Fibroblast of lung (primary cell): ENCODE results near the gene AKNA. TPM values are rescaled to one million over a fixed set of nuclear protein-coding genes. Genes with fewer than 3 reads are reported as not detected.

Experiments used
- DNase-seq, 2 donors: peaks; one replicate each; pipeline versions ENCODE4 v3.0.0 to v3.0.0-alpha.2; 2010; ENCODE audit warnings: low read depth in 2 of 2
- H2AFZ ChIP-seq: 2 replicates; pipeline ENCODE4 v1.5.1; 2012; ENCODE audit warnings: low read length, control low read depth, inconsistent platforms
- H3K27ac ChIP-seq: 2 replicates; pipeline ENCODE4 v1.5.1; 2011; ENCODE audit warnings: low read length, control low read depth; ENCODE audit not compliant: insufficient read depth
- H3K27me3 ChIP-seq: 2 replicates; pipeline ENCODE4 v1.5.1; 2011; ENCODE audit warnings: mild to moderate bottlenecking, low read length; ENCODE audit not compliant: control insufficient read depth, insufficient read depth
- H3K36me3 ChIP-seq: 2 replicates; pipeline ENCODE4 v1.5.1; 2011; ENCODE audit warnings: low read length; ENCODE audit not compliant: control insufficient read depth, insufficient read depth
- H3K4me1 ChIP-seq: 2 replicates; pipeline ENCODE4 v1.5.1; 2011; ENCODE audit warnings: low read length; ENCODE audit not compliant: control insufficient read depth, insufficient read depth; ENCODE audit errors: extremely low read depth
- H3K4me2 ChIP-seq: 2 replicates; pipeline ENCODE4 v1.5.1; 2011; ENCODE audit warnings: low read length, control low read depth; ENCODE audit not compliant: insufficient read depth; ENCODE audit errors: extremely low read depth
- H3K4me3 ChIP-seq, 4 experiments: fragments of 200-600 bp in 1 of 4; sonication (generic) in 1 of 4; replicated peaks in 1 of 4; 2 replicates each; pipeline ENCODE4 v1.5.1; 2011 to 2016; ENCODE audit warnings: low read length in 4 of 4, low read depth in 3 of 4, mild to moderate bottlenecking in 3 of 4, control low read depth in 2 of 4, inconsistent platforms in 1 of 4, mixed read lengths in 1 of 4; ENCODE audit not compliant: insufficient read depth in 1 of 4; ENCODE audit errors: control extremely low read depth in 1 of 4
- H3K79me2 ChIP-seq: 2 replicates; pipeline ENCODE4 v1.5.1; 2012; ENCODE audit warnings: mild to moderate bottlenecking, low read length, inconsistent platforms; ENCODE audit not compliant: control insufficient read depth, insufficient read depth
- H3K9ac ChIP-seq: 2 replicates; pipeline ENCODE4 v1.5.1; 2011; ENCODE audit warnings: mild to moderate bottlenecking, low read length, control low read depth; ENCODE audit not compliant: insufficient read depth
- H3K9me3 ChIP-seq: 2 replicates; pipeline ENCODE4 v1.5.1; 2012; ENCODE audit warnings: low read depth, low read length; ENCODE audit not compliant: control insufficient read depth, insufficient read depth
- H4K20me1 ChIP-seq: 2 replicates; pipeline ENCODE4 v1.5.1; 2011; ENCODE audit warnings: low read length; ENCODE audit not compliant: control insufficient read depth, insufficient read depth; ENCODE audit errors: extremely low read depth
- EZH2 ChIP-seq: IDR thresholded peaks from 2 replicates; pipeline ENCODE4 v1.5.1; 2012; ENCODE audit warnings: low read length, control low read depth, mild to moderate bottlenecking; ENCODE audit errors: missing control alignments
- polyA plus RNA-seq, 2 donors: library from polyadenylated mRNA; depleted of rRNA in 1 of 2; stranded (reverse) in 1 of 2; unstranded in 1 of 2; fragments of >200 nt; gene quantifications; 2 replicates each; pipeline ENCODE4 v1.2.1, GENCODE V29; 2011 to 2012; ENCODE audit warnings: missing spikeins in 1 of 2
- total RNA-seq: library from RNA; depleted of rRNA; stranded (reverse); fragments of >200 nt; gene quantifications from 2 replicates; pipeline ENCODE4 v1.2.1, GENCODE V29; 2014
- TF ChIP-seq, protein P1 (sequence below), 2 donors: IDR thresholded peaks in 1 of 2; conservative IDR thresholded peaks in 1 of 2; 1 replicate in 1 of 2; 2 replicates in 1 of 2; pipeline ENCODE4 v1.5.1; 2011 to 2012; ENCODE audit warnings: low read length in 2 of 2, control low read depth in 1 of 2, inconsistent platforms in 1 of 2, low read depth in 1 of 2, mild to moderate bottlenecking in 1 of 2

The AKNA gene
- total and polyA plus RNA-seq, 2 donors (not counting 1 experiment from before 2014, with no cell fraction given): 5.6 to 19.3 TPM

DNA sequence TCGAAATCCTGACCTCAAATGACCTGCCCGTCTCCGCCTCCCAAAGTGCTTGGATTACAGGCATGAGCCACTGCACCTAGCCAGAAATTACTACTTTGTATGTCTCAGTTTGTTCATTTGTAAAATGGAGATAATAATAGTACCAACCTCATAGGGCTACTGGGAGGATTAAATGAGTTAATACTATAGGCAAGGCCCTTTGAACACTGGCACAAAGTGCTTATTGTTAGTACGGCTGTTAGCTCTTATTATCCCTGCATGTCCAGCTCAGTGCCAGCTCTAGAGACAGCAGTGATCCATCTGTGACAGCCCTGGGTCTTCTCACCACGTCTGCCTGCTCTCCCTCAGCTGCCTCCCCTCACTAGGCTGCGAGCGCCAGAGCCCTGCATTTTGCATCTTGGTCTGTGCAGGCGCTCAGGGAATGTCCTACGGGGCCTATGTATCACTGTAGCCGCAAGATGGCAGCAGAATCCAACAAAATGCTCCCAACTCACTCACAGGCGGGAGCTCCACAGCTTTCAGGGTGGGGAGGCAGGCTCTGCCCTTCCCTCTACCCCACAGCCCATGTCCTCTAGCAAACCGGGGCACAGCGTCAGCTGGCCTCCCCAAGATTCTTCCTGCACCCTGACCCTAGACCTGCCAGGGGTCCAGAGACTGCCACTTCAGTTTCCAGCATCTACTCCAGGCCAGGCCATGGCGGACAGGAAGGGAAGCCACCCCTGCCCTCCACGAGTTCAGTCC is 17.7 kb upstream of the AKNA start:
- no peaks in the 10 kb centered on the region for H3K4me1 ChIP-seq
- no peaks in the 10 kb centered on the region for H3K9me3 ChIP-seq
- no peak overlapping the region for H3K27ac ChIP-seq
- TF ChIP-seq, protein P1, sequence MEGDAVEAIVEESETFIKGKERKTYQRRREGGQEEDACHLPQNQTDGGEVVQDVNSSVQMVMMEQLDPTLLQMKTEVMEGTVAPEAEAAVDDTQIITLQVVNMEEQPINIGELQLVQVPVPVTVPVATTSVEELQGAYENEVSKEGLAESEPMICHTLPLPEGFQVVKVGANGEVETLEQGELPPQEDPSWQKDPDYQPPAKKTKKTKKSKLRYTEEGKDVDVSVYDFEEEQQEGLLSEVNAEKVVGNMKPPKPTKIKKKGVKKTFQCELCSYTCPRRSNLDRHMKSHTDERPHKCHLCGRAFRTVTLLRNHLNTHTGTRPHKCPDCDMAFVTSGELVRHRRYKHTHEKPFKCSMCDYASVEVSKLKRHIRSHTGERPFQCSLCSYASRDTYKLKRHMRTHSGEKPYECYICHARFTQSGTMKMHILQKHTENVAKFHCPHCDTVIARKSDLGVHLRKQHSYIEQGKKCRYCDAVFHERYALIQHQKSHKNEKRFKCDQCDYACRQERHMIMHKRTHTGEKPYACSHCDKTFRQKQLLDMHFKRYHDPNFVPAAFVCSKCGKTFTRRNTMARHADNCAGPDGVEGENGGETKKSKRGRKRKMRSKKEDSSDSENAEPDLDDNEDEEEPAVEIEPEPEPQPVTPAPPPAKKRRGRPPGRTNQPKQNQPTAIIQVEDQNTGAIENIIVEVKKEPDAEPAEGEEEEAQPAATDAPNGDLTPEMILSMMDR (conservative IDR thresholded peaks at IDR 0.05 in 1 of 2, IDR thresholded peaks at IDR 0.05 in 1 of 2; ENCODE audit: low read depth in 1 of 2, low read length in 2 of 2): peak; percentile 79 to 84
- no peak for TF ChIP-seq EZH2
- H3K79me2 ChIP-seq: no peaks in the 10 kb centered on the region
- peaks cover 3% of the 10 kb centered on the region for H3K27me3 ChIP-seq
- no peak overlapping the region for H3K4me2 ChIP-seq
- no peaks in the 10 kb centered on the region for H4K20me1 ChIP-seq
- peak; percentile 61 to 81 for DNase-seq
- no peak overlapping the region for H3K4me3 ChIP-seq
- H3K9ac ChIP-seq: no peak overlapping the region
- H2AFZ ChIP-seq: no peak overlapping the region
- no peaks in the 10 kb centered on the region for H3K36me3 ChIP-seq

- no peak overlapping the region for H2AFZ ChIP-seq
- H3K79me2 ChIP-seq: no peaks in the 10 kb centered on the region
Measured at GRCh38 chr9:114404531-114404930, 16.7 kb upstream of the AKNA start.

GRCh38 chr9:114403153-114403756 is 15.5 kb upstream of the AKNA start:
- no peak overlapping the region for H2AFZ ChIP-seq
- H4K20me1 ChIP-seq: no peaks in the 10 kb centered on the region
- H3K36me3 ChIP-seq: no peaks in the 10 kb centered on the region
- H3K27ac ChIP-seq: no peak overlapping the region
- H3K4me1 ChIP-seq: no peaks in the 10 kb centered on the region
- no peaks in the 10 kb centered on the region for H3K79me2 ChIP-seq
- no peak for DNase-seq
- no peak overlapping the region for H3K4me2 ChIP-seq
- H3K9me3 ChIP-seq: no peaks in the 10 kb centered on the region
- no peak for TF ChIP-seq EZH2
- TF ChIP-seq, protein P1 (conservative IDR thresholded peaks at IDR 0.05 in 1 of 2, IDR thresholded peaks at IDR 0.05 in 1 of 2; ENCODE audit: low read depth in 1 of 2, low read length in 2 of 2): no peak
- no peak overlapping the region for H3K4me3 ChIP-seq
- no peak overlapping the region for H3K9ac ChIP-seq
- peaks cover 3% of the 10 kb centered on the region for H3K27me3 ChIP-seq

More at GRCh38 chr9:114404531-114404930, 16.7 kb upstream of the AKNA start:
- TF ChIP-seq EZH2: no peak
- TF ChIP-seq, protein P1 (conservative IDR thresholded peaks at IDR 0.05 in 1 of 2, IDR thresholded peaks at IDR 0.05 in 1 of 2; ENCODE audit: low read depth in 1 of 2, low read length in 2 of 2): no peak
- no peak for DNase-seq
- peaks cover 3% of the 10 kb centered on the region for H3K27me3 ChIP-seq
- no peak overlapping the region for H3K4me2 ChIP-seq
- H3K9ac ChIP-seq: no peak overlapping the region
- H3K9me3 ChIP-seq: no peaks in the 10 kb centered on the region
- H3K4me1 ChIP-seq: no peaks in the 10 kb centered on the region
- no peak overlapping the region for H3K4me3 ChIP-seq
- no peaks in the 10 kb centered on the region for H4K20me1 ChIP-seq
- no peaks in the 10 kb centered on the region for H3K36me3 ChIP-seq
- no peak overlapping the region for H3K27ac ChIP-seq
